Measurements from ENCODE around the gene TRAF3IP1.

DNA sequence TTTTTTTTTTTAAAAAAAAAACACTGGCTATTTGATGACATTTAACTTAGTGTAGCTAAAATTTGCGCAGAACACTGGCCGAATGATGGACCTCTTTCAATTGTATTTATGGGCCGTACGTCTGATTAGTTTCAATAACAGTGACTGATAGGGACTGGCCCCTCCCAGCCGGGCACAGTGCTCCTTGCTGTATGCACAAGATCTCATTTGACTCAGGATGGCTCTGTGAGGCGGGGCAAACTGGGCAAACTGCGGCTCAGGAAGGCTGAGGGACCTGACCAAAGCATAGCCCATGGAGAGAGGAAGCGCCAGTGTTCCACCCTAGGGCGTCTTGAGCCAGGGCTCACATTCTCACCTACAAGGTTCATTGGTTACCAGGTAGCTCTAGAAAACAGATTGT is 21.2 kb downstream of the TRAF3IP1 start:
- TF ChIP-seq, protein P1, sequence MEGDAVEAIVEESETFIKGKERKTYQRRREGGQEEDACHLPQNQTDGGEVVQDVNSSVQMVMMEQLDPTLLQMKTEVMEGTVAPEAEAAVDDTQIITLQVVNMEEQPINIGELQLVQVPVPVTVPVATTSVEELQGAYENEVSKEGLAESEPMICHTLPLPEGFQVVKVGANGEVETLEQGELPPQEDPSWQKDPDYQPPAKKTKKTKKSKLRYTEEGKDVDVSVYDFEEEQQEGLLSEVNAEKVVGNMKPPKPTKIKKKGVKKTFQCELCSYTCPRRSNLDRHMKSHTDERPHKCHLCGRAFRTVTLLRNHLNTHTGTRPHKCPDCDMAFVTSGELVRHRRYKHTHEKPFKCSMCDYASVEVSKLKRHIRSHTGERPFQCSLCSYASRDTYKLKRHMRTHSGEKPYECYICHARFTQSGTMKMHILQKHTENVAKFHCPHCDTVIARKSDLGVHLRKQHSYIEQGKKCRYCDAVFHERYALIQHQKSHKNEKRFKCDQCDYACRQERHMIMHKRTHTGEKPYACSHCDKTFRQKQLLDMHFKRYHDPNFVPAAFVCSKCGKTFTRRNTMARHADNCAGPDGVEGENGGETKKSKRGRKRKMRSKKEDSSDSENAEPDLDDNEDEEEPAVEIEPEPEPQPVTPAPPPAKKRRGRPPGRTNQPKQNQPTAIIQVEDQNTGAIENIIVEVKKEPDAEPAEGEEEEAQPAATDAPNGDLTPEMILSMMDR (IDR thresholded peaks at IDR 0.05; ENCODE audit: poor library complexity, severe bottlenecking), result no peak
- TF ChIP-seq EZH2 (IDR thresholded peaks at IDR 0.05; ENCODE audit: borderline replicate concordance, insufficient read depth, low read length, poor library complexity, severe bottlenecking) (no peak), EP300 (conservative IDR thresholded peaks at IDR 0.05; ENCODE audit: poor library complexity, severe bottlenecking) (no peak), TAF1 (IDR thresholded peaks at IDR 0.05; ENCODE audit: low read depth) (no peak), MXI1 (conservative IDR thresholded peaks at IDR 0.05; ENCODE audit: poor library complexity, severe bottlenecking) (no peak), RAD21 (conservative IDR thresholded peaks at IDR 0.05) (no peak), POLR2AphosphoS5 (IDR thresholded peaks at IDR 0.05) (no peak)
- TF ChIP-seq, protein P2, sequence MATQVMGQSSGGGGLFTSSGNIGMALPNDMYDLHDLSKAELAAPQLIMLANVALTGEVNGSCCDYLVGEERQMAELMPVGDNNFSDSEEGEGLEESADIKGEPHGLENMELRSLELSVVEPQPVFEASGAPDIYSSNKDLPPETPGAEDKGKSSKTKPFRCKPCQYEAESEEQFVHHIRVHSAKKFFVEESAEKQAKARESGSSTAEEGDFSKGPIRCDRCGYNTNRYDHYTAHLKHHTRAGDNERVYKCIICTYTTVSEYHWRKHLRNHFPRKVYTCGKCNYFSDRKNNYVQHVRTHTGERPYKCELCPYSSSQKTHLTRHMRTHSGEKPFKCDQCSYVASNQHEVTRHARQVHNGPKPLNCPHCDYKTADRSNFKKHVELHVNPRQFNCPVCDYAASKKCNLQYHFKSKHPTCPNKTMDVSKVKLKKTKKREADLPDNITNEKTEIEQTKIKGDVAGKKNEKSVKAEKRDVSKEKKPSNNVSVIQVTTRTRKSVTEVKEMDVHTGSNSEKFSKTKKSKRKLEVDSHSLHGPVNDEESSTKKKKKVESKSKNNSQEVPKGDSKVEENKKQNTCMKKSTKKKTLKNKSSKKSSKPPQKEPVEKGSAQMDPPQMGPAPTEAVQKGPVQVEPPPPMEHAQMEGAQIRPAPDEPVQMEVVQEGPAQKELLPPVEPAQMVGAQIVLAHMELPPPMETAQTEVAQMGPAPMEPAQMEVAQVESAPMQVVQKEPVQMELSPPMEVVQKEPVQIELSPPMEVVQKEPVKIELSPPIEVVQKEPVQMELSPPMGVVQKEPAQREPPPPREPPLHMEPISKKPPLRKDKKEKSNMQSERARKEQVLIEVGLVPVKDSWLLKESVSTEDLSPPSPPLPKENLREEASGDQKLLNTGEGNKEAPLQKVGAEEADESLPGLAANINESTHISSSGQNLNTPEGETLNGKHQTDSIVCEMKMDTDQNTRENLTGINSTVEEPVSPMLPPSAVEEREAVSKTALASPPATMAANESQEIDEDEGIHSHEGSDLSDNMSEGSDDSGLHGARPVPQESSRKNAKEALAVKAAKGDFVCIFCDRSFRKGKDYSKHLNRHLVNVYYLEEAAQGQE (IDR thresholded peaks at IDR 0.05; ENCODE audit: borderline replicate concordance), result no peak

All from neural cell (in vitro differentiated cells).